Esophagus muscularis mucosa (tissue), 4 donors: ENCODE results near the gene MAMLD1. TPM values are rescaled to one million over a fixed set of nuclear protein-coding genes. Genes with fewer than 3 reads are reported as not detected.

Experiments used
- DNase-seq: peaks from one replicate; pipeline ENCODE4 v3.0.0-alpha.2; 2017; ENCODE audit errors: extremely low spot score
- H3K27ac ChIP-seq, 4 donors: fragments of 200-600 bp; sonication (generic); replicated peaks in 1 of 4; 1 replicate in 3 of 4; 2 replicates in 1 of 4; pipeline ENCODE4 v1.5.1; 2016 to 2019; ENCODE audit warnings: mild to moderate bottlenecking in 1 of 4
- H3K27me3 ChIP-seq, 4 donors: fragments of 200-600 bp; sonication (generic); one replicate each; pipeline versions ENCODE4 v1.5.1 to v1.6.0; 2016 to 2019
- H3K36me3 ChIP-seq, 4 donors: fragments of 200-600 bp; sonication (generic); one replicate each; pipeline ENCODE4 v1.5.1; 2016 to 2019
- H3K4me1 ChIP-seq, 4 donors: fragments of 200-600 bp; sonication (generic); one replicate each; pipeline ENCODE4 v1.5.1; 2016 to 2019
- H3K4me3 ChIP-seq, 4 donors: fragments of 200-600 bp; sonication (generic); 1 replicate in 2 of 4; 2 replicates in 2 of 4; pipeline ENCODE4 v1.5.1; 2016 to 2019; ENCODE audit warnings: mild to moderate bottlenecking in 4 of 4, moderate library complexity in 1 of 4
- H3K9me3 ChIP-seq, 4 donors: fragments of 200-600 bp; sonication (generic); 1 replicate in 3 of 4; 2 replicates in 1 of 4; pipeline ENCODE4 v1.5.1; 2016 to 2019
- CTCF ChIP-seq, 3 experiments: fragments of 200-600 bp in 2 of 3; fragments of 450-650 bp in 1 of 3; sonication (generic) in 2 of 3; IDR thresholded peaks; one replicate each; pipeline ENCODE4 v1.5.1; 2017 to 2019; ENCODE audit warnings: antibody characterized with exemption in 3 of 3, mild to moderate bottlenecking in 2 of 3, moderate library complexity in 1 of 3
- EP300 ChIP-seq: sonication (generic); formaldehyde crosslinking; IDR thresholded peaks from one replicate; pipeline ENCODE4 v1.6.1; 2017; ENCODE audit warnings: antibody characterized with exemption
- POLR2A ChIP-seq: fragments of 450-650 bp; IDR thresholded peaks from one replicate; pipeline ENCODE4 v1.6.1; 2017; ENCODE audit warnings: antibody characterized with exemption, moderate library complexity, mild to moderate bottlenecking, low read depth
- POLR2AphosphoS5 ChIP-seq, 2 donors: sonication (generic); formaldehyde crosslinking; IDR thresholded peaks; one replicate each; pipeline ENCODE4 v1.6.1; 2017; ENCODE audit warnings: antibody characterized with exemption in 2 of 2
- WGBS: methylation state at CpG from one replicate; pipeline ENCODE4 v1.1.5; 2018; 5-methylcytosine and 5-hydroxymethylcytosine counted together
- intact Hi-C: fragments of 100-400 bp; cut with DNase I; formaldehyde crosslinking; loops from one replicate; pipeline ENCODE4 v1.15.1; 2023
- total RNA-seq, 4 donors: library from RNA; depleted of rRNA; stranded (reverse); fragments of >200 nt; gene quantifications; one replicate each; pipeline versions ENCODE4 v1.1.0 to v1.2.1, GENCODE V29; 2016

The MAMLD1 gene
- total RNA-seq, 4 donors from 2014 or later: 1.6 to 5.3 (median 3.3) TPM

GRCh38 chrX:150365051-150365989 lies 2.2 kb downstream of the MAMLD1 start:
- DNase-seq: no peak
- Histone ChIP-seq H3K4me1 (peaks cover 8 to 24% (median 14%) of the 10 kb centered on the region in 4 donors), H3K27me3 (no peaks in the 10 kb centered on the region), H3K4me3 (peak overlapping the region; percentile 61 to 66 (median 64)), H3K27ac (peak overlapping the region; percentile 84 to 90 (median 86)), H3K36me3 (no peaks in the 10 kb centered on the region), H3K9me3 (no peaks in the 10 kb centered on the region)
- intact Hi-C loops: loop anchor here (10.0 kb wide), 4 partner anchors 119 to 401 kb away; no protein-coding TSS in a partner anchor
- TF ChIP-seq EP300 (no peak), POLR2A (no peak), POLR2AphosphoS5 (IDR thresholded peaks at IDR 0.05) (peak; percentile 47 to 60), CTCF (IDR thresholded peaks at IDR 0.05) (peak; percentile 48 to 63 (median 60))
- 36% methylated on average over 48 of the region's 75 CpGs for WGBS

- Histone ChIP-seq H3K36me3 (no peaks in the 10 kb centered on the region), H3K27ac (peak overlapping the region; percentile 84 to 90 (median 86)), H3K27me3 (no peaks in the 10 kb centered on the region), H3K4me1 (peaks cover 6 to 20% (median 11%) of the 10 kb centered on the region in 4 donors), H3K4me3 (peak overlapping the region; percentile 61 to 66 (median 64)), H3K9me3 (no peaks in the 10 kb centered on the region)
- no peak for TF ChIP-seq POLR2AphosphoS5 (IDR thresholded peaks at IDR 0.05)
- no peak for TF ChIP-seq POLR2A
- no peak for TF ChIP-seq CTCF (IDR thresholded peaks at IDR 0.05)
- no peak for TF ChIP-seq EP300
- intact Hi-C loops: loop anchor here (10.0 kb wide), 4 partner anchors 119 to 401 kb away; no protein-coding TSS in a partner anchor
- 26% methylated on average over 24 of the region's 24 CpGs for WGBS
- no peak for DNase-seq
Measured at GRCh38 chrX:150365990-150366911, 3.1 kb downstream of the MAMLD1 start.

- H3K36me3 ChIP-seq: no peaks in the 10 kb centered on the region
- peak overlapping the region; percentile 84 to 90 (median 86) for H3K27ac ChIP-seq
- H3K4me3 ChIP-seq: peak overlapping the region; percentile 61 to 66 (median 64)
- TF ChIP-seq EP300: no peak
- TF ChIP-seq POLR2AphosphoS5 (IDR thresholded peaks at IDR 0.05): peak in 1 of 2 donors; percentile 4
- intact Hi-C loops: loop anchor here (10.0 kb wide), 4 partner anchors 118 to 402 kb away; no protein-coding TSS in a partner anchor
- H3K27me3 ChIP-seq: no peaks in the 10 kb centered on the region
- H3K9me3 ChIP-seq: no peaks in the 10 kb centered on the region
- no peak for DNase-seq
- WGBS: 32% methylated on average over 5 of the region's 5 CpGs
- H3K4me1 ChIP-seq: peaks cover under 1 to 12% (median 3%) of the 10 kb centered on the region in 4 donors
Measured at GRCh38 chrX:150366951-150367545, 3.9 kb downstream of the MAMLD1 start.

GRCh38 chrX:150370589-150371312 lies 7.6 kb downstream of the MAMLD1 start:
- no peak overlapping the region for H3K4me3 ChIP-seq
- no peak overlapping the region for H3K27ac ChIP-seq
- DNase-seq: no peak
- TF ChIP-seq POLR2AphosphoS5 (IDR thresholded peaks at IDR 0.05) (no peak), EP300 (no peak), POLR2A (no peak), CTCF (IDR thresholded peaks at IDR 0.05) (no peak)
- no peaks in the 10 kb centered on the region for H3K9me3 ChIP-seq
- intact Hi-C loops: no loop called here
- H3K27me3 ChIP-seq: no peaks in the 10 kb centered on the region
- WGBS: 40% methylated on average over 3 of the region's 5 CpGs
- H3K36me3 ChIP-seq: no peaks in the 10 kb centered on the region
- H3K4me1 ChIP-seq: peaks cover 0 to 8% (median 0%) of the 10 kb centered on the region in 4 donors
